HG02970 (cell line): ENCODE results near the gene RMP24.
A peak's percentile ranks its signal among the peaks of the same experiment; 100 is the strongest.
"Not testable (repeated sequence)": the region's sequence is repeated elsewhere in the genome, so short reads cannot be mapped to it uniquely, and the experiment has no call there.

Experiments used
- ATAC-seq: cut with Tn5 transposase; IDR thresholded peaks from one replicate; pipeline ENCODE4 v1.9.1; 2021; ENCODE audit warnings: mild to moderate bottlenecking, moderate library complexity, moderate number of reproducible peaks; ENCODE audit not compliant: unreplicated experiment, low FRiP score

Gene RMP24

DNA sequence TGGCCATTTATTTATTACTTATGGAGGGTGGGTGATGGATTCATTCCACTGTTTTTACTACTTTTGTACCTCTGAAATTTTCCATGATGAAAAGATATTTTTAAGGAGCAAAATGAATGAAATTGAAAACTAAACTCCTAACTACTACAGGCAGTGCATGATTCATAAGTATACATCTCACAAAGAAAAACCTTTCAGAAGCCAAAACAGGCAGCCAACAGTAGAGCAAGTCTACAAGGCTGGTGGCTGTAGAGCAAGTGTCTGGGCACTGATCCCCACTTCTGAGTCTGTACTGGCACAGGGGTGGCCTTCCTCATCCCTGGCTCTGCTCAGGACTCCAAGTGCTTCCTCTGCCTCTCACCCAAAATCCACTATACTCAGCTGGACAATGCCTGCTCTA lies 8.2 kb upstream of the RMP24 start:
- ATAC-seq: no peak

DNA sequence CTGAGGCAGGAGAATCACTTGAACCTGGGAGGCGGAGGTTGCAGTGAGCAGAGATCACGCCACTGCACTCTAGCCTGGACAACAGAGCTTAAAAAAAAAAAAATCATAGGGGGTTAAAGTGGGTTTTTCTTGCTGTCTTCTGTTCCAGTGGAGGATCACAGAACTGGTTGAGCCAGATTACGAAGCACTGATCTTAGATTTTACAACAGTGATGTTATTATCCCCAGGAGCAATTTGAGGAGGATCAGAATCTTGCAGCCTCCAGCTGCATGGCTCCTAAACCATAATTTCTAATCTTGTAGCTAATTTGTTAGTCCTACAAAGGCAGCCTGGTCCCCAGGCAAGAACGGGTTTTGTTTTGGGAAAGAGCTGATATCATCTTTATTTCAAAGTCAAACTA lies 4.6 kb upstream of the RMP24 start:
- ATAC-seq: not testable (repeated sequence)

DNA sequence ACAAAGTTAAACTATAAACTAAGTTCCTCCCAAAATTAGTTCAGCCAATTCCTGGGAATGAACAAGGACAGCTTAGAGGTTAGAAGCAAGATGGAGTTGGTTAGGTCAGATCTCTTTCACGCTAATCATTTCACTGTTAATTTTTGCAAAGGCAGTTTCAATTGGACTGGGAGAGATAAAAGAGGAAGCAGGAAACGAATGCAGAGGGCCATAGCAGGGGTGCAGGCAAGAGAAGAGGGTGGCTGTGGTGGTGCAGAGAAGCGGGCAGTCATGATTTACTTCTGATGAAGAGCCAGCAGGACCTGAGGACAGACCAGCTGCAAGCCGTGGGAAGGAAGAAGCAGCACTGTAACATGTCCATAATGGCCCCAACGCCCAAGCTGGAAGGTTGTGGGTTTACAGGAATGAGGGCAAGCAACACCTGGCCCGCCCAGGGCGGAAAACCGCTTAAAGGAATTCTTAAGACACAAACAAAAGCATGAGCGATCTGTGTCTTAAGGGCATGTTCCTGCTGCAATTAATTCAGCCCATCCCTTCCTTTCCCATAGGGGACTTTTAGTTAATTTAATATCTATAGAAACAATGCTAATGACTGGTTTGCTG lies 4.1 kb upstream of the RMP24 start:
- ATAC-seq: no peak

DNA sequence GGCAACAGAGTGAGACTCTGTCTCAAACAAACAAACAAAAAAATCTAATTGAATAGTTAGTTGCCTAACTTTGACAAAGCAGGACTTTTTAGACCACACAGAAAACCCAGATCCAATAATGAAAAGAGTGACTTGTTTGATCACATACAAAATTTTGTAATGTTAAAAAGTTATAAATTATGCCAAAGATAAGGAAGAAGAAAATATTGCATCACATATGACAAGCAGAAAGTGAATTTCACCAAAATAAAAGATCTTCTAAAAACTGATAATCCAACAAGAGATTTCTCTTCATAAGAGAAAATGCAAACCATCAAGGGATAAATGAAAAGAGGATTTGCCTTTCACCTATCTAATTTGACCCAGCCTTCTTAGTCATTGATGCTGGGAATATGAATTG lies 2.8 kb upstream of the RMP24 start:
- ATAC-seq: no peak

DNA sequence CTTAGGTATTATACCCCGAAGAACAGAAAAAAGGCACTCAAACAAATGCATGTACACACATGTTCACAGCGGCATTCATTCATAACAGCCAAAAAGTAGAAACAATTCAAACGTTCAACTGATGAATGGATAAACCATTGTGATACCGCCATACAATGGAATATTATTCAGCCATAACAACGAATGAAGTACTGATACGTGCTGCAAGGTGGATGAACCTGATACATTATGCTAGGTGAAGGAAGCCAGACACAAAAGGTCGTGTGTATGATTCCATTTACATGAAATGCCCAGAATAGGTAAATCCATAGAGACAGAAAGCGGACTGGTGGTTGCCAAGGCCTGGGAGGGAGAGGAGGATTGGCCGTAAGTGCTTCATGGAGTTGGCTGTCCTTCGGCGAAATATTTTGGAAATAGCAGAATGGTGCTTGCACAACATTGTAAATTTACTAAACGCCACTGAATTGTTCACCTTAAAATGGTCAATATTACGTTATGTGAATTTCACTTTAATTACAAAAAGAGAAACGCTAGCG lies 750 bp upstream of the RMP24 start:
- ATAC-seq: peak; percentile 3

DNA sequence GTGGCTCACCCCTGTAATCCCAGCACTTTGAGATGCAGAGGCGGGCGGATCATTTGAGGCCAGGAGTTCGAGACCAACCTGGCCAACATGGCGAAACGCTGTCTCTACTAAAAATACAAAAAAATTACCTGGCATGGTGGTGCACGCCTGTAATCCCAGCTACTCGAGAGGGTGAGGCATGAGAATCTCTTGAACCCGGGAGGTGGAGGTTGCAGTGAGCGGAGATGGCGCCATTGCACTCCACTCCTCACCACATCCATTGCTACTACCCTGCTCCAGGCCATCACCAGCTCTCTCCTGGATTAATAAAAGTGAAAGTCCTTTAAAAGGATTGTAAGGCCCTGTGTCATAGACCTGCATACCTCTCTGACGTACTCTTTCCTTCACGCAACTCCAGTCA lies 1.2 kb downstream of the RMP24 start:
- no peak for ATAC-seq

DNA sequence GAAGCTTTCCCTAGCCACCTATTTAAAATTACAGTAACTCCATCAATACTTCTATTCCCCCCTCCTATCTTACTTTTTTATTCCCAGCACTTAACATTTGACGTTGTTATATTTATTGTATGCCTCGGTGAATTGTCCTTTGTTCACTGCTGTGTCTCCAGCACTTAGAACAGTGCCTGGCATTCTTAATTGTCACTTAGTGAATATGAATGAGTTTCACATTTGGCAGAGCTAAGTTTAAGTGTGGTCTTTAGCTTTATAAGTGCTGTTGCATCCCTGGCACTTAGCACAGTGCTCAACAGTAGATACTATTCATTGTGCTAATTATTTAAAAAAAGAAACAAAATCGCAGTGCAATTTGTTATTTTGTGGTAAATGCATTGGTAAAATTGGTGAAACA lies 1.7 kb downstream of the RMP24 start:
- no peak for ATAC-seq

DNA sequence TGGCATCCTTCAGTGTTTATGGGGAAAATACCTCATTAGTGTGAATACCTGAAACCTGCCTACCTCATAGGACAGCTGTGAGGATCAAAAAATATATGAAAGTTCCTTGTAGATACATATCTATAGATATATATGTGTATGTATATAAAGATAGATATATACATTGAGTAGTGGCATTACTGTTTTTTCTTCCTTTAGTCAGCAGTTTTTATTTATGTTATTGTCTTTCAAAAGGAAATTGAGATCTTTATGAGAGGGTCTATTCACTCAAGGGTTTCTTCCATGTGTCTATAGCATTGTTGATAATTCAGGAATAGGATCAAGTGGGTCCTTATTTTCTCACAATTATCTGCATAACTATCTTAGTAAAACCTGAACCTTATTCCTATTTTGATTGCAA lies 6.6 kb downstream of the RMP24 start:
- no peak for ATAC-seq

DNA sequence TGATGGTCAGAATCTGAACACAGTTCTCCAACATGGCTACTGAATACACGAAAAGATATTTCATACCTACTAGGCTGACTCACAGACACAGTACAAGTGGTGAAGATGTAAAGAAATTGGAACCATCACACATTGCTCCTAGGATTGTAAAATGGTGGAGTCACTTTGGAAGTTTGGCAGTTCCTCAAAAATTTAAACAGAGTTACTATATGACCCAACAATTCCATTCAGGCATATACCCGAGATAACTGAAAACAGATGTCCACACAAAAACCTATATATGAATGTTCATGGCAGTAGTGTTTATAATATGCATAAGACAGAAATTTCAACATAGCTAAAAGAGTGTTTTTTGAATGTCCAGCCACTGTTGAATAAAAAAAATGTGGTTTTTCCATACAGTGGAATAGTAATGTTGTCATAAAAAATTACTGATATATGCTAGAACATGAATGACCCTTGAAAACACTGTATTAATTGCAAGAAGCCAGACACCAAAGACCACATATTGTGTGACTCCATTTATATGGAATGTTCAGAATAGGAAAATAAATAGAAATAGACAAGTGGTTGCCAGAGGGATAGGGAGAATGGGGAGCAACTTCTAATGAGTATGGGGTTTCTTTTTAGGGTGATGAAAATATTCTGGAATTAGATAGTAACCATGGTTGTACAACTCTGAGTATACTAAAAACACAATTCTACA lies 10.1 kb downstream of the RMP24 start:
- ATAC-seq: no peak

DNA sequence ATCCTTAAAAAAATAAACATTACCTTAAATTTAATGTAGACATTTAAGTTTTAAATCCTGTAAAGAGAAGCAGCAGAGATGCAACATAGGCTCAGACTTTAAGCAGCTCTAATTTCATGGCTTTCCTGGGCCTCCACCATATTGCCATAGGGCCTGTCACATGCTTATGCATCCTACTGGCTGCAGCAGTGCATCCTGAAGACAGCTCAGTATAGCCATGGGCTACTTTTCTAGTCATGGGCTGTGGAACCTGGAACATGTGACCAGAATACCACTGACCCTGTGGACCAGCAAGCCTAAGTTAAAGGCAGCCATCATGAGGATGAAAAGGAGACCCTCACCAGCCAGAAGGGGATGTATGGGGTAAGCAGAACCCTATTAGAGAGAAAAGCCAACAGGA lies 10.7 kb downstream of the RMP24 start:
- ATAC-seq: no peak

DNA sequence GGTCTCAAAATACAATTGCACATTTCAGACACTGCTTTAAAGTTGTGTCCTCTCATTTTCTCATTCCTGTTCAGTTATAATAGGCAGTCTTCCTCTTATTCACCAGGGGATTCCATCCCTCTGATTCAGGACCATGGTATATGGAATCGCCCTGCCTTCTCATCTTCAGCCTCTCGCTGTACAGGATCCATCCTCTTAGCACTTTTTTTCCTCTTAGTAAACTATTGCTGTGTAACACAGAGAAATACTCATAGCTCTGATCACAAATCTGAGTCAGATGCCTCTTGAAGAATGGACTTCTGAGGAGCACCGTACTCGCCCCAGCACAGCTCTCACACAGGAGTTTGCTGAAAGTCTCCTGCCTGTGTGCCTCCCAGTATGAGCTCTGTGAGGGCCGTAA lies 11.3 kb downstream of the RMP24 start:
- no peak for ATAC-seq

DNA sequence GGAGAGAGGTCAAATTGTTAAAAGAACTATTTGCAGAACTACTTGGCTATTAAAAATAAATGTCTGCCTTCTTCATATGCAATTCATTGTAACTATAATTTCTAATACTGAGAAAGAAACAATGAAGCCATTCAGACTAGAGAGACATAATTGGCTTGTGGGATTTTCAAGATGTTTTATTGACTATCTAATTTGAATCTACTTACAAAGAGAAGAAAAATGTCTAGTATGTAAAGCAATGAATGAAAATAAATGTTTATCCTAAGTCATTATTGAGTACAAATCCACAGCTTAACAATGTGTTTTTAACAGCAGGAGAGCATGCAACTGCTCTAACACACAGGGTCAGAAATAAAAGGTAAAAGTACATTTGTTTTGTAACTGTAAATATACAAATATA lies 19.2 kb downstream of the RMP24 start:
- no peak for ATAC-seq

DNA sequence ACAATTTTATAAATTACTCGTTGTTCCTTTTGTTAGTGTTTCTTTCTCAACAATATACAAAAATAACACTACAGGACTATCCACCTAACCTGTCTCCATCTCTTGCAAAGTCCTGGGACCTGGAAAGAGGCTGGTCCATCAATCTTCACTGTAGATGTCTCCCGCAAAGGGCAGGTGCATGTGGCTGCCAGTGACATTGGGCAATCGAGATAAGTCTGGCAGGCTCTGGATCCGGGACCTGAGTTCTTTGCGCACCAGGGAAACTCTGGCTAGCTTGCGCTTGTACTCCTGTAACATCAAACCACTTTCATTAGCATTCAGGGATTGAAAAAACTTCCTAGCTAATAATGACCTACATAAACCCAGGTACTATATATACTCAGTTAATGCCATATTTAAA lies 20.5 kb downstream of the RMP24 start:
- no peak for ATAC-seq

DNA sequence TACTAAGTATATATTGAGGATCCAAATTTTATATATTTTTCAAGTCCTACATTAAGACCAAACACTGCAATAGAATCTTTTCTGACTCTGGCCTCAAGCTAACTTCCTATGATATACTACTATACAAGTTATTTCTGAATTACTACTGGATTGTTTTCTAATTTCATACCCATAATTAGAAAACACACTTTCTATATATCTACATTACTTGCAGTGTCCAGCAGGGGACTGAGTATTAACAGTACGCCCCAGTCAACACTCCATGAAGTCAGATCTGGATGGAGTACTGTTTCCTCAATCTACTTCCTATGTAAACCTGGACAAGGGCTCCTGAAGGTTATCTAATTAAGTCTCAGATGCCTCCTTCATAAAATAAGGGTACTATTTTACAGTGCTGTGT lies 26.5 kb downstream of the RMP24 start:
- ATAC-seq: no peak

DNA sequence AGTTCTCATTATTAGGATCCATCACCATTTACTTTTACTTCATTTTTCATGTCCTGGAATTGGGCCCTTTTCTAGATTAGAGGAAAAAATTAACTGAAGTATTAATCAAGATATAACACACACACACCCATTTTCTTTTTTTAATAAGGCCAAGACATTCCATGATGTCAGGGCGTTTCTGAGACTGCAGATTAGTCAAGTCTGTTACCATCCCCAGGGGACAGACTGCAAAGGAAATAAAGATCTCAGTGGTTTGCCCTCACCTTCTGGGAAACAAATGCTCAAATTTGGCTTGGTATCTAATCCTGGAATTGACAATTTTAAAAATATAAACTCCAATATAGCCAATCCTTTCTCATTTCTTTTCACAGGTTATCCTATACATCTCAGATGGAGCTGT lies 27.4 kb downstream of the RMP24 start:
- no peak for ATAC-seq

DNA sequence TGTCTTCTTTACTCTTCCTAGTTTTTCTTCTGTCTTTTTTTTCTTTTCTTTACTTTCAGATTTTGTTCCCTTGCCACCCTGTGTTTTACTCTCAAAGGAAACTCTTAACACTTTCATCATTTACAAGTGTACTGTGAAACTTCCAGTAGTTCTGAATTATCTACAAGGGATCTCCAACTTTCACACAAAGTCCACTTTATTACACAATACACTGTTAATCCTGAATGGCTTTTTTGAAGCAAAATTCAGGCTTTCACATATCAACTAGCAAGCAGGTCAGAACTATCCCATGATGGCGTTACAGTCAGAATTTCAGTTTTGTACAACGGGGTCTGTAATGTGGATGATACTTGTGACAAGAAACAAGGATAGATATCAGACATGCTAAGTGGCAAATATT lies 34.5 kb downstream of the RMP24 start:
- no peak for ATAC-seq

DNA sequence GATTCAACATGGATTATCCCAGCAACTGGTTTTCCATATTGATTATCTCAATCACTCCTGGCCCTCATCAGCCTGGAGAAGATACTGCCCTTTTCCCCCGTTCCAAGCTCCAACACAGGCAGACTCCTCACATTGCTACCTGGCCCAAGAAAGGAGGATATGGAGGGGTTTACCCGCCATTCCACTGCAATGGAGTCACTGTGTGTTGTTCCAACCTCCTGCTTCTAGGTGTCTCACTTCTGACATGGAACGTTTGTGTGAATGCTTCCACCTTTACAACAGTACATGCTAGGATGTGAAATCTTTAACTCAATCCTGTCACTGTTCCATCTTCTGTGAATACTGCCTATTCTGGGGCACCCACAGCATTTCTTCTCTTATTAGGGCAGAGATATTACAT lies 36.7 kb downstream of the RMP24 start:
- no peak for ATAC-seq

DNA sequence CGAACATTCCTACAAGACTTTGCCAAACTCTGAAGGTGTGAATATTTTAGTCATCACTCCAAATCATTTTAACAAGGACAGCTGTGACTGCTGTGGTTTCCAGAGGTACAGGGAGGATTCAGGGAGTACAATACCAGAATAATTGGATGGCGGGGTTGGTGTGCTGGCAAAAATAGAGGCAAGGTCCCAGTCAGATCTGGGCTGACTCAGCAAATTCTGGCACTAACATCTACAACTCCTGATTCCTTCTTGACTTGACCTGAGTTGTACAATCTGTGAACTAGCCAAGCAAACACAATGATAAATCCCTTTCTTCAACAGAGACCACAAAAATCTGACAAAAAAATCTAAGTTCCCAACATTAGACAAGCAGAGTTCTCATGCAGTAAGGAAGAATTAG lies 40.4 kb downstream of the RMP24 start:
- no peak for ATAC-seq

DNA sequence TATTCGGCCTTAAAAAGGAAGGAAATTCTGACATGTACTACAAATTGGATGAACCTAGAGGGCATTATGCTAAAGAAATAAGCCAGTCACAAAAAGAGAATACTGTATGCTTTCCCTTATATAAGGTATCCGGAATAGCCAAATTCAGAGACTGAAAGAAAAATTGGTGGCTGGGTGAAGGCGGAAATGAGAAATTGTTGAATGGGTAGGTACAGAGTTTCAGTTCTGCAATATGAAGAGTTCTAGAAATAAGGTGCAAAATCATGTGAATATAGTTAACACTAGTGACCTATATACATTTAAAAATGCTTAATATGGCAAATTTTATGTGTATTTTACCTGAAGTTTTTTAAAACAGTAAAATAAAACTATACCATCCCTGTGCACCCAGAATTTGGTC lies 43.1 kb downstream of the RMP24 start:
- ATAC-seq: peak; percentile 90

DNA sequence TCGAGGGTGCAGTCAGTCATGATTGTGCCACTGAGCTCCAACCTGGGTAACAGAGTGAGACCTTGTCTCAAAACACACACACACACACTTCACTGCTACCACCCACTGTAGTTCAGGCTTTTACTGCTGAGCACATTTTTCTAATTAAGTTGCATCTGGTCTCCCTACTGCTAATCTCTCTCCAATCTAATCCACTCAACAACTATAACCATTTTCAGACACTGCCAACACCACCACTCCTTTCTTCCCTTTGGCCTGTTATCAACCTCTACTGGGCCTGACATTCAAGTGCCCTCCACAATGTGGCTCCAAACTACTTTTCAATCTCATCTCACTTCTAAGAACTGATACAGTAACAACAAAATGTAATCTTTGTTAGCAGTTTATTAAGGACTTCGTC lies 44.8 kb downstream of the RMP24 start:
- ATAC-seq: no peak

DNA sequence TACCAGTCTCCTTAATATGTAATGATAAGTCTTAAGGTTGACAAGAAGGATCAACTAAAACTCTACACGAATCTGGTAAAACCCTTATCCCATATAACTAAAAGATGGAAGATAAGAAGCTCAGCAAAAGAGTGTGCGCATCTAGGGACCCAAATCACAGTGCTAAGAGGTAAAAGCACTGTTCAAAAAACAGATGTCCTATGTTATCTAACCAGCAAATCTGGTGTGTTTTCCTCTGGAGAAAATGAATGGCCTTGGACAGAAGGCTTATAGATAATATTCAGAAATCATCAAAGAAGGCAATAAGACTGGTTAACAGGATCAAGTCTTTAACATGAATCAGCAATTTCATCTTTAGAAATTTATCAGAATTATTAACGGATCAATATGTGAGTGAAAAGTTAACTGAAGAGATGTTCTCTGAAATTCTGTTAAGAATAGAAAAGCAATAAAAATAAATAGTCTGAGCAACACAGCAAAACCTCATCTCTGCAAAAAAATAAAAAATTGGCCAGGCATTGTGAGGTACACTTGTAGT lies 47.8 kb downstream of the RMP24 start:
- ATAC-seq: no peak

DNA sequence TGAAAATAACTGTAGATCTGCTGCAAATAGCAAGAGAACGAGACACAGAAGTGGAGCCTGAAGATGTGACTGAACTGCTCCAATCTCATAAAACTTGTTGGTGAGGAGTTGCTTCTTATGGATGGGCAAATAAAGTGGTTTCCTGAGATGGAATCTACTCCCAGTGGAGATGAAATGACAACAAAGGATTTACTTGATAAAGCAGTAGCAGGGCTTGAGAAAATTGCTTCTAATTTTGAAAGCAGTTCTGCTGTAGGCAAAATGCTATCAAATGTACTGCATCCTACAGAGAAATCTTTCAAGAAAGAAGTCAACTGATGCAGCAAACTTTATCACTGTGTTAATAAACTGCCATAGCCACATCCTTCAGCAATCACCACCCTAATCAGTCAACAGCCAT lies 50.9 kb downstream of the RMP24 start:
- ATAC-seq: no peak
